Posterior cingulate gyrus (tissue), 11 donors: ENCODE results near the gene MPRIP.

Experiments
- DNase-seq, 10 donors: peaks; one replicate each; pipeline versions ENCODE4 v3.0.0 to v3.0.0-alpha.2; 2020 to 2021; ENCODE audit warnings: mixed read lengths in 3 of 10
- intact Hi-C: fragments of 100-400 bp; cut with DNase I; formaldehyde crosslinking; loops from one replicate; pipeline ENCODE4 v1.15.1; 2023

The MPRIP gene

DNA sequence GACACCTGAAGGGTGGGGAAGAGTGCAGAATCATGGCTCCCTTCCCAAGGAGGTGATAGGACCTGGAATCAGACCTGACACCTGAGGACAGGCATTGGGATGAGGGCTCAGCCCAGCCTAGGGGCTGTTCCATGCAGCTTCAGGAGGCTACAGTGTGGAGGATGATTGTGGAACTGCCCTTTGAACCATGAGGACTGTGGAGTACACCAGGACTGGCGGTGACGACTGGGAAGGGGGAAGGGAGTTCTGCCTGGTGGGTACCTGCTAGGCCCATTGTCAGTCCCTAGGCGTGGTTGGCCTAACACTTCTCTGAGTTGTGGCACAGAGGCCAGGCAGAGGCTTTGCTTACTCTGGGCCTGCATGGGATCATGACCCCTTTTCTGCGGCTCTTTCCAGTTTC lies 76.1 kb downstream of the MPRIP start:
- intact Hi-C loops = no loop called here
- DNase-seq = peak in 3 of 10 donors; percentile 8 to 28 (median 20)

DNA sequence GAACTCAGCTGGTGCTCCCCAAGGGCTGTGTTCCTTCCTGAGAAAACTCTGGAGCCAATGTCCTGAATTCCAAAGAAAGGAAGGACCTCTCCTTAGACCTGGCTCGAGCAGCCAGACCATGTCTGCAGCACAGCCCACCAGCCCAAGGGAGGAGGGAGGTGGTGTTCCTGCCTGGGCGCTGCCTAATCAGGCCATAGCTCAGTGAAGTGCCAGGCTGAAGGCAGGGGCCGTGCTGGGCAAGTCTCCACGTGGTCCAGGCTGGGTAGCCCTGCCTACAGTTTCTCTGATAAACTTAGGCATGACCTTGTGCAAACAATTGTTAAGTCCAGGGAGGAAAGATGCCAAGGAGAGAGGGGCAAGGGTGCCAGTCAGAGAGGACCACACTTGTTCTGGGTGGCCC lies 76.8 kb downstream of the MPRIP start:
- peak in 3 of 10 donors; percentile 68 to 76 (median 75) for DNase-seq
- intact Hi-C loops = no loop called here

DNA sequence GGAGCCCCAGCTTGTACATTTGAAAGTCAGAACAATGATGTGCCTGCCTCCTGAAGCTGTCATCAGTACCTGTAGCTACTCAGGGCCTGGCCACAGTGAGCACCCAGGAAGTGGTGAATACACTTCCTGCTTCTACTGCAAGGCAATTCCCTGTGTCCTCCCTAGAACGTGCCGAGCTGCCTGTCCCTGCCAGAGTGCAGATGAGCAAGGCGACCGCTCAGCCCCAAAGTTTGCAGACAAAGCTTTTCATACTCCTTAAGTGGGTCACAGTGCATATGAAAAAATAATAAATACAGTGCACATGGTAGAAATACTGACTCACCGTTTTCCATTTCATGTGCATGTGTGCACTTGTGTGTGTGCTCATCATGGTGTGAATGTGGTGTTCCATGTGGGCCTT lies 77.3 kb downstream of the MPRIP start:
- DNase-seq = peak in 3 of 10 donors; percentile 51 to 75 (median 72)
- intact Hi-C loops = no loop called here

DNA sequence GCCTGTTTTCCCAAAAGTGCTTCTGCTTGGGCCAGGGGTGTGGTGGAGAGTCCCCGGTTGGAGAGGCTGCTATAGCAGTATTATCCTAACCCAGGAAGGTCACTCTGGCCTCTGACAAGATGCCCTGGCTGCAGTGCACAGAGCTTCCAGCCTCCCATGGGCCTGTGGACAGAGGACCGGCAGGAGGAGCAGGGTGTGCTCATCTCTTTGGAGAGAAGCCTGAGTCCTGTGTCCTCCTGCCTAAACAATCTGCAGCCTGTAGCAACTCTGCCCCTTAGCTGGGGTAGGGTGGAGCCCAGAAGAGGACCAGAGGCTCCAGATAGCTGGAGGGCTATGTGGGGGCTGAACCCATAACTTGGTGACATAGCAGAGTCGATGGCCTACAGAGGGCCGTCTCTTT lies 78.0 kb downstream of the MPRIP start:
- DNase-seq = peak in 2 of 10 donors; percentile 32 to 39
- intact Hi-C loops = no loop called here

DNA sequence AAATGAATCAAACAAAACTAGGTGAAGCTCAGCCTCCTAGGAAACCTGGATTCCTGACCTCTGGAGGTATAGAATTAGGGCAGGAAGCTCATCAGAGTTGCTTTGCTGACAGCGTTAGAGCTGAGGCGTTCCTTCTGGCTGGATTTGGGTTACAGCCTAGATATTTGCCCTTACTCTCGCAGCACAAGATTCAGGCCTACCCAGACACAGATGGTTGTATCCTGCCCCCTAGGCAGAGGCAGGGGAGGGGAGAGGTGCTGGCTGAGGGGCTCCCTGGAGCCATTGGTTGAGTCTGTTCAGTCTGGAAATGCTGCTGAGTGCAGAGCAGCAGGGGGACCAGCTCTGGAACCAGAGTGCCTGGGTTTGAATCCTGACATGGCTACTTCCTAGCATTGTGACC lies 78.4 kb downstream of the MPRIP start:
- peak in 1 of 10 donors; percentile 40 for DNase-seq
- intact Hi-C loops = no loop called here

DNA sequence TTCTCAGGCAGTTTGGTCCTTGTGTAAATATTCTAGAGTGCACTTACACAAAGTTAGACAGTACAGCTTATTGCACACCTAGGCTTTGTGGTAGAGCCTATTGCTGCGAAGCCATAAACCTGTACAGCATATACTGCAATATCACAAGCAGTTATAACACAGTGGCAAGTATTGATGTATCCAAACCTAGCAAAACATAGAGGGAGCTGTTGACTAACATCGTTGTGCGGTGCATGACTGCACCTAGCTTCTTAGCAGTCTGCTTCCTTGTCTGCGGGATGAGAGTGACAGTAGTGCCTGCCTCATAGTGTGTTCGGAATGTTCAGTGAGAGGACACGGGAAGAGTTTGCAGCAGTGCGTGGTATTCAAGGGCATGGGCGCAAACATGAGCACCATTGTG lies 78.9 kb downstream of the MPRIP start:
- peak in 1 of 10 donors; percentile 67 for DNase-seq
- intact Hi-C loops = no loop called here

DNA sequence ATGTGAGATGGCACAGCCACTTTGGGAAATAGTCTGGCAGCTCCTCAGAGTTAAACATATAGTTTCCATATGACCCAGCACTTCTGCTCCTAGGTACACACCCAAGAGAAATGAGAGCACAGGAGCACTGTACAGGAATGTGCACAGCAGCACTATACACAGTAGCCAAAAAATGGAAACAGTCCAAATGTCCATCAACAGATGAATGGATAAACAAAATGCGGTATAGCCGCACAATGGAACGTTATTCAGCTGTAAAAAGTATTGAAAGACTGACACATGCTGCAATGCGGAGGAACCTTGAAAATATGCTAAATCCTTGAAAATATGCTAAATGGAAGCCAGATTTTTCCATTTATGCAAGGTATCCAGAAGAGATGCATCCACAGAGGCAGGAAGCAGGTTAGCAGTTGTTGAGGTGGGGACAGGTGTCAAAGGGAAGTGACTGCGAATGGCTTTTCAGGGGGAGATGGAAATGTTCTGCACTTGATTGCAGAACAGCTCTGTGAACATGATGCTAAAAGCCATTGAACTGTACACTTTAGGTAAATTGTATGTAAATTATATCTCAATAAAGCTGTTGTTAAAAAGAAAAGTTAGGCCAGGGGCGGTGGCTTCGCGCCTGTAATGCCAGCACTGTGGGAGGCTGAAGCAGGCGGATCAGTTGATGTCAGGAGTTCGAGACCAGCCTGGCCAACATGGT lies 80.7 kb downstream of the MPRIP start:
- DNase-seq = peak in 2 of 10 donors; percentile 20 to 64
- intact Hi-C loops = no loop called here

DNA sequence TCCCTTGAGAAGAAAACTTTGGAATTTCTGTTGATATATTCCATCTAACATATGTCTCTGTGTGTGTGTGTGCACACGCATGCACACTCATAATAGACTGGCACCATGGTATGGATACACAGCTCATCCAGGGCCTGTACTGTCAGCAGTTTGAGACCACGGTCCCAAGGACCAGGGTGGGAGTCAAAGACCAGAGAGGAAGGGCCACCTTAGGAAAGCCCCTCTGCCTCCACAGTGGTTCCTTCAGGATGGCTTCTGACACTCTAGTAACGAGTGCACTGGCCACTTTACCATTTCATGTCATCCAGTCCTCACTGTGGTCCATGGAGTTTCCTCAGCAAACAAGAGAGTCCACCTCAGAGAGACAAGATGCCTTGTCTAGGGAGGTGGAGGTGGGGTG lies 82.1 kb downstream of the MPRIP start:
- intact Hi-C loops = no loop called here
- DNase-seq = peak in 2 of 10 donors; percentile 3 to 50

DNA sequence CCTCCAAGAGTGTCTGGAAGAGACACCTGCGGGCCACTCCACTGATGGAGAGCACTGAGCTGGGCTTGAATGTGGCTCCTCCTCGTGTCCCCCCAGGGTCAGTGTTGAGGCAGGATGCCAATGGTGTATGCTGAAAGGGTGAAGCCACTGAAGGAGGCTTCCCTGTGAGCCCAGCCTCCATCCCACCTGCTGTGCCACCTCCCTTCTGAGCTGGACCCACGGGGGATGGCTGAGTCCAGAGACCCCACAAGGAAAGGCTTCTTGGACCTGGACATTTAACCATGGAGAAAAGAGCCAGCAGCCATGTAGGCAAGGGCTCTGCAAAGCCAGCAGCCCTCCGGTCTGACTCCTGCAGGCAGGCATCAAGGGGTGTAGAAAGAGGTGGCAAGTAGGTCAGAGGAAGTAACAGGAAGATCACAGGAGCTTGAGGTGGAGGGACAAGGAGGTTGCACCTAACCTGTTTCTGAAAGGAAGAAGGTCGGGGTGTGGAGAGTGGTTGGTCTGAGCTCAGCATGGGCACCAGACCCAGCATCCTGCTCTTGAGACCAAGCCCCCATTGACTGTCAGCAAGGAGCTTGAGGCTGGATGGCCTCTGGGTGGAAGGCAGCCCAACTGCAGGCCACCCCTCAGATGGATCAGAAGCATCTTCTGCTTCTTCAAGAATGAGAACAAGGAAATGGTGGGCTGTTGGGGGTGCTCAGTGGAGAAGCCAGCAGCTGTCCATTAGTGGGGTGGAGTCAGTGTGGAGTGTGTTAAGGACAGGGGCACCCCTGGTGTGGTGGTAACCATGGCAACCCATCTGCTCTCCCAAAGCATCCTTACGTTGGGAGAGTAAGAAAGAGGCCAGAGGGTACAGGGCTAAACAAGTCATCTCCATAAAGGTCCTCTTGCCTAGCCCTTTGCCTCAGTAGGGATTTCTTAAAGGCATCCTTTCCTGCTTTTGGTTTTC lies 83.2 kb downstream of the MPRIP start:
- DNase-seq = peak in 5 of 10 donors; percentile 5 to 63 (median 54)
- intact Hi-C loops = no loop called here

DNA sequence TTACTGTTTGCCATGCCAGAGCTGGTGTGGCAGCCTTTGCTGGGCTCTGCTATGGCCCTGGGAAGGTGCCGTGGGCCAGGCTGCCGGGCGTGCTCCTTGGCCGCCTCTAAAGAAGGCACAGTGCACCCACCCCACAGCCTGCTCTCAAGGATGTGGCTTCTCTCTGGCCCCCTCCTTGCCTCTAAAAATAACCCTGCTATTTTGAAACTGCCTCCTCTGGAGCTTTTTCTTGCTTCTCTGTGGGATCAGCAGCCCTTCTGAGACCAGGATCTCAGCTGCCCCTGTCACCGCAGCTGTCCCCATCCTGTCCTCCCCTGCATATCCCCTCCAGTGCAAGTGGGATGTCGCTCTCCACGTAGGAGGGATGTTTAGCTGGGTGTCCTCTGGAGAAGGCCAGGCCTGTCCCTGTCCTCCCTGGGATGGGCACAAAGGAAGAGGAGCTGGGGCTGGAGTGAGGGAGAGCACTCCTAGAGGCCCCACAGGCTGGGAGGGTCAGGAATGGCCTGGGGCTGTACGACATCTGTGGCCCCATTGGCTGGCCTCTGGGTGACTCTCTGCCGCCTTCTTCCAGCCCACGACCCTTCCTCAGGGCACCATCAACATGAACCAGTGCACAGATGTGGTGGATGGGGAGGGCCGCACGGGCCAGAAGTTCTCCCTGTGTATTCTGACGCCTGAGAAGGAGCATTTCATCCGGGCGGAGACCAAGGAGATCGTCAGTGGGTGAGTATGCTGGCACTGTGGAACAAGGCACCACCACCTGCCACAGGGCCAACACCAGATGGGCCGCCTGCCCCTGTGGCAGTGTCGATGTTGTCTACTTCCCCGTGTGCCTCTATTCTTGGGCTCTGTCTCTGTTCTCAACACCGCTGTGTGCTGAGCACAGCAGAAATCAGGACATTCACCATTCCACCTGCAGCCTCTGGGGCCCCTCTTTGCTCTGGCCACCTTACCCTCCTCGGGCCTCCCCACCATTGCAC lies 84.2 kb downstream of the MPRIP start:
- DNase-seq = peak in 5 of 10 donors; percentile 8 to 82 (median 71)
- intact Hi-C loops = no loop called here

DNA sequence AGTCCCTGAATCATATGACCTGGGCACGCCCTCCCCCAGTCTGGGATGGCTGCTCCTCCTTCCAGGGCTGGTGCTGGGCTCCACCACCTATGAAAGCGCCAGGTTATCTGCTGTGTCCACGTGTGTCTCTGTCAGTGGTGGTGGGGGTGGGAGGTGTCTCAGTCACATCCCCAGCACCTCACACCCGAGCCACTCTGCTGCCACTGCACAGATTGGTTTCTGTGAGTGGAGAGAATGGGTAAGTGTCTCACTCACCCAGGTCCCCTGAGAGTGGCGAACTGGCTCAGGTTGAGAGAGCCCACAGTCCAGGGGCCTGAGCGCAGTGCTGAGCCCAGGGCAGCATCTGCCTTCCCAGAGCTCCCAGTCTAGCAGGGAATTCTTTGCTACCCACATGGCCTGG lies 84.9 kb downstream of the MPRIP start:
- DNase-seq = peak in 5 of 10 donors; percentile 9 to 65 (median 61)
- intact Hi-C loops = no loop called here

DNA sequence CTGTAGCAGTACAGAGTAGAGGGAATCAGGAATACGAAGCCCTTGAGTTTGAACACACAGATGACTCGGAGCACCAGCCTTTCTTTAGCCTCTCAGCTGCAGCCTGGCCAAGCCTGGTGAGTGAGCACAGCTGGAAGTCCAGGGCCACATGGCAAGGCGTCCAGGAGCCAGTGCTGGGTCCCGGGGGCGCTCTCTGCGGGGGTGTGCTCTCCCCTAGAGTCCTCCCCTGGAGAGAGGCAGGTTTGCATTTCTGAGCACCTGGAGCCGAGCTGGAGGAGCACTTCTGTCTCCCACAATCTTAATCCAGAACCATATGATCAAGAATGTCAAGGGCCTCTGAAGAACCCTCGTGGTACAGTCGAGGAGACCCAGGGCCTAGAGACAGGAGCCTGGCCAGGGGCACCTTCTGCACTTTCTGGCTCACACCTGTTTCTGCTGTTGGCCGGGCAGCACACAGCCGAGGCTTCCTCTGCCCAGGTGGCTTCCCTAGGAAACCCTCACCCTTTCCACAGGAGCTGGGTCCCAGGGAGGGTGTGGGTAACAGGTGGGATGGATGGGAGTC lies 85.6 kb downstream of the MPRIP start:
- peak in 5 of 10 donors; percentile 3 to 77 (median 54) for DNase-seq
- intact Hi-C loops = no loop called here

DNA sequence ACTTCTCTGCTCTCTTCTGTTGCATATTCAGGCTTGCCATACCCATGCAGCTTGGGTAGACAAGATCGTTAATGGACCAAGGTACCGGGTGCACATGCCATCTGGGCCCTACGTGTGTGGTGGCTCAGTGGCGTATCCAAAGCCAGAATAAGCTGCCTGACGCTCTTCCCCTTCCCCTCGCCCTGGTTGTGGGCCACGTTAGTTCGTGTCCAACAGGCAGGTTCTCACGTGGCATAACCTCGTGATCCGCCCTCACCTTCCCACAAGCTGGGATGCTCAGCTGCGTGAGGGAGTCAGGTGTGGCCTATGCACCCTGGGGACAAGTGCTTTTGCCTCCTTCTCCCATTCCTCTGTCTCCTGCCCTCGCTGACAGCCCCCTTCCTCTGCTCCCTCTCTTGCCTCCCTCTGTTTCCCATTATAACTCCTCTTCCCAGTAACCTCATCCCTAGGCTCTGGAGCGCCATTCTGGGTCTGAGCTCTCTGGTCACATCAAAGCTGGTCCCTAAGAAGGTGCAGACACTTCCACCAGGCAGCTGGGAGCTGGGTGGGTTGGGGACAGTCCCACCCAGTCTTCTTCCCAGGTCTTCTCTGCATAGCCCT lies 86.3 kb downstream of the MPRIP start:
- intact Hi-C loops = no loop called here
- peak in 5 of 10 donors; percentile 7 to 63 (median 38) for DNase-seq

DNA sequence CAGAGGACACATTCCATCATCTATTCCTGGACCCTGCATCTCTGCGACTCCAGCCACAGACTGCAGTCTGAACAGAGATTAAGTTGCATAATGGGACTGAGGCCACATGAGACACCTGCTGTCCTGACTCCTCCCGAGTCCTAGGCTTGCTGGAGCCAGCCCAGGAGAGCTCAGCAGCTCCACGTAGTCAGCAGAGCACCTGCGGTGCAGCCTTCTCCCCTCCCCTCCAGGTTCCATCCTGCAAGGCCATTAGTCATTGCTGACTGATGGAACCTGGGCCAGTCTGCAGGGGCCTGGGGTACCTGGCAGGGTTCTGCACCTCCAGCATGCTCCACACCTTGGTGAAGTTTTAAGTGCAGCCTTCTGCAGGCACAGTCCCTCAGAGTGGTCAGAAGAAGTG lies 87.2 kb downstream of the MPRIP start:
- intact Hi-C loops = no loop called here
- peak in 5 of 10 donors; percentile 14 to 77 (median 57) for DNase-seq

DNA sequence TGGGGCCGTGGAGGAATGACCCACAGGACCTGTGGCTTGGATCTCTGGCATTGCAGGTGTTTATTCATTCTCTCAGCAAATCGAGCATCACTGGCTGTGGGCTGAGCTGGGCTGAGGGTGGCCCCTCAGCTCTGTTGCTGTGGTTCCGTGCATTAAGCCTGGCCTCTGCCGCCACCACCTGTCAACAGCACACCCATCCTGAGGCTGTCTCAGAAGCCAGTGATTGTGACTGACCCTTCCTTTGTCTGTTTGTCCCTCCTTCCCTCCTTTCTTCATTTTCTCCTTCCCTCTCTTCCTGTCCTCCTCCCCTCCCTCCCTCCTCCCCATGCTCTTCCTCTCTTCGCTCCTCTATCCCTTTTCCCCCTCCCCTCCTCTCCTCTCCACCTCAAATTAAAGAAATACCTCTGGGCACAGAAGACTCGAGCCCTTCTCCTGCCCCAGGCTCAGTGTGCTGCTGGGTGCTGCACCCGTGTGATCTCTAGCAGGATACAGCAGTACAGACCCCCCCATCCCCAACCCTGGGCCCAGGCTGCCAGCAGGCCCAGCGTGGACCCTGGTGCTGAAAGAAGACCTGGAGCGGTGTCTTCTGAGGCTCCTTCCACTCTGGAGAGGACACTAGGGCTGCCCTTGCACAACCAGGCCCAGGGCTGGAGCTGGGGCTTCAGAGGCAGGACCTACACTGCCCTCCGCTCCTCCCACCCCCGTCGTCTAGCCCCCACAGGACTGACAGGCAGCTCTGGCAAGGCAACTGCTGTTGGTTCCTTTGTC lies 88.0 kb downstream of the MPRIP start:
- peak in 5 of 10 donors; percentile 5 to 67 (median 62) for DNase-seq

DNA sequence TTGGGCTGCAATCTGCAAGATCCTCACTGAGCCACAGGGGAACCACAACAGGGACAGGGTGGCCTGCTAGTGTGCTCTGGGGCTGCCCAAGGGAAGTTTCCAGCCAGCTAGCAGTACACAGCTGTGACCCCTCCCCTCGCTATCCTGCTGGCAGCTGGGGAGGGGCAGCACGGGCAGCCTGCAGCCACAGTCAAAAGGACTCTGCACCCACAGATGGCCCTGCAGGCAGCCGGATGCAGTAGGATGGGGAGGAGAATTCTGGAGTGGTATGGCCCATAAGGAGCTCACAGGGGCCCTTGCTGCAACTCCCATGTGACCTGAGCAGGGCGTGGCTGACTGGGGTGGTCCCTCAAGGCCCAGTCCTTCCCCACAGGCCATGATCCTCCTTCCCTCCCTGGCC lies 89.6 kb downstream of the MPRIP start:
- intact Hi-C loops = no loop called here

More for the DNA sequence above, 88.0 kb downstream of the MPRIP start:
- intact Hi-C loops = no loop called here

DNA sequence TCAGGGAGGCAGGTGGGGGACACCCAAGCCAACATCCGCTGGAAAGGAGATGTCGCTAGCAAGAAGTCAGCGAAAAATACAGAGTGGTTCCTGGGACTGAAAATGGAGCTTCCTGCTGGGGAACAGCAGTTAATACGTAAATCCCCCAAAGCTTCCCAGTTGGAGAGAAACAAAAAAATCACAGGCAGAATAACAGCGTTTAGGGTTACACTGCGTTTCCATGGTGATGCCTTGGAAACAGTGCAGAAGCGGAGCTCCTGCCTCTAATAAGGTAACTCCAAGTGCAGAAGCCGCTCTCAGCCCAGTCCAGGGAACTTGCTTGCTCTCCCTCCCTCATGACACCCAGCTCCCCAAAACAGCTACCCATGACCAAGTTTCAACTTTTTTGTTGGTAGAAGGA lies 90.5 kb downstream of the MPRIP start:
- intact Hi-C loops = no loop called here
- peak in 5 of 10 donors; percentile 16 to 82 (median 64) for DNase-seq

More for the DNA sequence above, 89.6 kb downstream of the MPRIP start:
- DNase-seq = peak in 5 of 10 donors; percentile 7 to 67 (median 43)
